Natural killer cell (primary cell): ENCODE data around the gene RASGRF1. TPM values are rescaled to one million over a fixed set of nuclear protein-coding genes. Genes with fewer than 3 reads are reported as not detected.

ENCODE experiments used
- ATAC-seq, 3 donors: fragments of 150-1000 bp in 2 of 3; fragments of 200-7000 bp in 1 of 3; cut with Tn5 transposase; 1 replicate in 1 of 3; 2 replicates in 2 of 3; pipeline ENCODE4 v1.10.0; 2021; ENCODE audit warnings: mild to moderate bottlenecking in 2 of 3, moderate library complexity in 2 of 3
- DNase-seq, 2 donors: peaks; one replicate each; pipeline versions ENCODE4 v3.0.0 to v3.0.0-alpha.2; 2013 to 2021; ENCODE audit warnings: mixed read lengths in 1 of 2
- H3K27ac ChIP-seq: one replicate; pipeline ENCODE4 v1.5.1; 2013; ENCODE audit warnings: mild to moderate bottlenecking, low read length
- H3K27me3 ChIP-seq: one replicate; pipeline ENCODE4 v1.6.1; 2013; ENCODE audit warnings: low read length; ENCODE audit not compliant: control insufficient read depth, insufficient read depth
- H3K36me3 ChIP-seq: one replicate; pipeline ENCODE4 v1.6.1; 2013; ENCODE audit warnings: low read length; ENCODE audit not compliant: control insufficient read depth, insufficient read depth
- H3K4me1 ChIP-seq: one replicate; pipeline ENCODE4 v1.6.1; 2013; ENCODE audit warnings: low read length; ENCODE audit not compliant: control insufficient read depth, insufficient read depth
- H3K4me3 ChIP-seq: one replicate; pipeline ENCODE4 v1.5.1; 2013; ENCODE audit warnings: low read length
- H3K9me3 ChIP-seq: one replicate; pipeline ENCODE4 v1.6.1; 2013; ENCODE audit warnings: low read length; ENCODE audit not compliant: control insufficient read depth, insufficient read depth
- H3K27ac Mint-ChIP-seq, 2 donors: one replicate each; pipeline ENCODE4 v1.8.0; 2022; ENCODE audit warnings: mild to moderate bottlenecking in 2 of 2, mixed read lengths in 2 of 2, moderate library complexity in 1 of 2
- H3K27me3 Mint-ChIP-seq, 2 donors: one replicate each; pipeline ENCODE4 v1.8.0; 2022; ENCODE audit warnings: low read depth in 2 of 2, mixed read lengths in 2 of 2
- H3K36me3 Mint-ChIP-seq: one replicate; pipeline ENCODE4 v1.8.0; 2022; ENCODE audit warnings: mixed read lengths
- H3K4me1 Mint-ChIP-seq, 2 donors: one replicate each; pipeline ENCODE4 v1.8.0; 2022; ENCODE audit warnings: mixed read lengths in 2 of 2
- H3K4me3 Mint-ChIP-seq: one replicate; pipeline ENCODE4 v1.8.0; 2022; ENCODE audit warnings: mild to moderate bottlenecking, moderate library complexity, mixed read lengths
- H3K9me3 Mint-ChIP-seq, 2 donors: one replicate each; pipeline ENCODE4 v1.8.0; 2022; ENCODE audit warnings: mixed read lengths in 2 of 2
- WGBS: methylation state at CpG from one replicate; pipeline ENCODE4 v1.1.7; 2013; ENCODE audit warnings: missing lambda C conversion rate; ENCODE audit not compliant: insufficient coverage; 5-methylcytosine and 5-hydroxymethylcytosine counted together
- intact Hi-C: fragments of 100-400 bp; cut with micrococcal nuclease; formaldehyde crosslinking; loops from one replicate; pipeline ENCODE4 v1.14.2; 2022
- total RNA-seq, 4 donors: library from RNA; stranded (reverse); fragments of 120-200 nt in 1 of 4; gene quantifications; one replicate each; pipeline versions ENCODE4 v1.2.3 to v1.2.4, GENCODE V29; 2013 to 2022
- TF ChIP-seq, protein P1 (sequence below): fragments of 200-600 bp; IDR thresholded peaks from one replicate; pipeline ENCODE4 v1.8.0; 2022; ENCODE audit warnings: antibody characterized with exemption

Gene RASGRF1
- total RNA-seq, 3 donors from 2014 or later (not counting 1 experiment from before 2014, with no cell fraction given): not detected

DNA sequence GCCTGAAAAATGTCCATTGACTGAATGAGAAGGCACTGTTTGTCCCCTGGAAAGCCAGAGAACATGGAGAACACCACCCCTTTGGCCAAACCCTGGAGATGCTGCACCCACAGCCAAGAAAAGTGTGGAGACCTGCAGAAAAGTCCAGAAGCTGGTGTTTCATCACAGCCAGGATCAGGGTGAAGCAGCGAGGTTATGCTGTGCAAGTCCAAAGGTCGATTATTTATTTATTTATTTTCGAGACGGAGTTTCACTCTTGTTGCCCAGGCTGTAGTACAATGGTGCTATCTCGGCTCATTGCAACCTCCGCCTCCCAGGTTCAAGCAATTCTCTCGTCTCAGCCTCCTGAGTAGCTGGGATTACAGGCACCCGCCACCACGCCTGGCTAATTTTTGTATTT lies 140.2 kb downstream of the RASGRF1 start:
- Histone ChIP-seq H3K36me3 (no peaks in the 10 kb centered on the region), H3K9me3 (no peaks in the 10 kb centered on the region), H3K4me3 (no peak overlapping the region), H3K27ac (no peak overlapping the region), H3K27me3 (no peaks in the 10 kb centered on the region), H3K4me1 (peaks cover 7% of the 10 kb centered on the region)
- H3K4me1 Mint-ChIP-seq: peaks cover 0 to under 1% of the 10 kb centered on the region in 2 donors
- WGBS: 90% methylated on average over 7 of the region's 9 CpGs
- DNase-seq (no peak), ATAC-seq (no peak)
- no peaks in the 10 kb centered on the region for H3K9me3 Mint-ChIP-seq
- peaks cover 7 to 10% of the 10 kb centered on the region in 2 donors for H3K27me3 Mint-ChIP-seq
- intact Hi-C loops: no loop called here
- TF ChIP-seq, protein P1, sequence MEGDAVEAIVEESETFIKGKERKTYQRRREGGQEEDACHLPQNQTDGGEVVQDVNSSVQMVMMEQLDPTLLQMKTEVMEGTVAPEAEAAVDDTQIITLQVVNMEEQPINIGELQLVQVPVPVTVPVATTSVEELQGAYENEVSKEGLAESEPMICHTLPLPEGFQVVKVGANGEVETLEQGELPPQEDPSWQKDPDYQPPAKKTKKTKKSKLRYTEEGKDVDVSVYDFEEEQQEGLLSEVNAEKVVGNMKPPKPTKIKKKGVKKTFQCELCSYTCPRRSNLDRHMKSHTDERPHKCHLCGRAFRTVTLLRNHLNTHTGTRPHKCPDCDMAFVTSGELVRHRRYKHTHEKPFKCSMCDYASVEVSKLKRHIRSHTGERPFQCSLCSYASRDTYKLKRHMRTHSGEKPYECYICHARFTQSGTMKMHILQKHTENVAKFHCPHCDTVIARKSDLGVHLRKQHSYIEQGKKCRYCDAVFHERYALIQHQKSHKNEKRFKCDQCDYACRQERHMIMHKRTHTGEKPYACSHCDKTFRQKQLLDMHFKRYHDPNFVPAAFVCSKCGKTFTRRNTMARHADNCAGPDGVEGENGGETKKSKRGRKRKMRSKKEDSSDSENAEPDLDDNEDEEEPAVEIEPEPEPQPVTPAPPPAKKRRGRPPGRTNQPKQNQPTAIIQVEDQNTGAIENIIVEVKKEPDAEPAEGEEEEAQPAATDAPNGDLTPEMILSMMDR: no peak
- no peaks in the 10 kb centered on the region for H3K36me3 Mint-ChIP-seq
- no peak overlapping the region for H3K27ac Mint-ChIP-seq
- no peak overlapping the region for H3K4me3 Mint-ChIP-seq

DNA sequence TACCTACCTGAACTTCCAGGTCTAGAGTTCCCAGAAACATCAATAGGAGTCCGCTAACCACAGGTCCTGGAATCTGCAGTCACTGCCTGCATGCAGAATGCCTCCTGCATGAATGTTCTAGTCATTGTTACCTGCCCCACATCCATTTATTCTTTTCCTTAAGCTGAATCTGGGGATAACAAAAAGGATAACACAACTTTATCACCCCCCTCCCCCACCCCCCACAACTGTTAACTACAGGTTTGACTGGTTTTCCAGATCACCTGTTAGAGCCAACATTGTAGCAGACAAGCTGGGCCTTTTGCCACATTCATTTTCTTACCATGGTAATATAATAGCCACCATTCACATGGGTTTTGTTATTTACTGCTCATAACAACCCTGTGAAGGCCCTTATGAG lies 141.1 kb downstream of the RASGRF1 start:
- no peaks in the 10 kb centered on the region for H3K27me3 ChIP-seq
- H3K27ac Mint-ChIP-seq: no peak overlapping the region
- no peak overlapping the region for H3K4me3 Mint-ChIP-seq
- no peak overlapping the region for H3K4me3 ChIP-seq
- TF ChIP-seq, protein P1: no peak
- no peak for DNase-seq
- H3K36me3 ChIP-seq: no peaks in the 10 kb centered on the region
- H3K9me3 ChIP-seq: no peaks in the 10 kb centered on the region
- no peaks in the 10 kb centered on the region for H3K36me3 Mint-ChIP-seq
- WGBS: 0% methylated on average over 1 of the region's 1 CpG
- H3K9me3 Mint-ChIP-seq: no peaks in the 10 kb centered on the region
- ATAC-seq: no peak
- no peak overlapping the region for H3K27ac ChIP-seq
- H3K27me3 Mint-ChIP-seq: peaks cover 4 to 5% of the 10 kb centered on the region in 2 donors
- H3K4me1 Mint-ChIP-seq: peaks cover 0 to 8% of the 10 kb centered on the region in 2 donors
- H3K4me1 ChIP-seq: peaks cover 15% of the 10 kb centered on the region
- intact Hi-C loops: no loop called here

DNA sequence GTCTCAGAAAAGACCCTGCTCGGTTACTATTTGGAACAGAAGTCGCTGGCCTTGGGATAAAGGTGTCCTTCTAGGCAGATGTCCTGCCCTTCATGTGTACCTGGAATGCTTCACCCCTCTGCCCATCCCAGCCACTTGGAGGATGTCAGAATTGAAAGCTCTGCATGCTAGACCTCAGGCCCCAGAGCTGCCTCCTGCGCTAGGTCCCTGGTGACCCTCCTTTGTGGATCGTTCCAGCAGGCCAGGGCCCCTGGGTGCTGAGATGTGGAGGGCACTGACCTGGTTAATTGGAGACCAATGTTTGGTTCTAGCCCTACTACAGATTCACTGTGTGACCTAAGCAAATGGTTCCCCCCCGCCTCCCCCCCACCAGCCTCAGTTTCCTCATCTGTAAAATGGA lies 143.1 kb downstream of the RASGRF1 start:
- no peaks in the 10 kb centered on the region for H3K36me3 Mint-ChIP-seq
- intact Hi-C loops: no loop called here
- H3K9me3 Mint-ChIP-seq: no peaks in the 10 kb centered on the region
- Histone ChIP-seq H3K4me1 (peaks cover 20% of the 10 kb centered on the region), H3K4me3 (no peak overlapping the region), H3K36me3 (no peaks in the 10 kb centered on the region), H3K9me3 (no peaks in the 10 kb centered on the region), H3K27ac (no peak overlapping the region), H3K27me3 (peaks cover 4% of the 10 kb centered on the region)
- peaks cover 0 to 8% of the 10 kb centered on the region in 2 donors for H3K27me3 Mint-ChIP-seq
- H3K27ac Mint-ChIP-seq: no peak overlapping the region
- ATAC-seq (no peak), DNase-seq (no peak)
- H3K4me3 Mint-ChIP-seq: peak overlapping the region; percentile 40
- 97% methylated on average over 4 of the region's 5 CpGs for WGBS
- H3K4me1 Mint-ChIP-seq: peaks cover 0 to 9% of the 10 kb centered on the region in 2 donors
- TF ChIP-seq, protein P1: no peak

DNA sequence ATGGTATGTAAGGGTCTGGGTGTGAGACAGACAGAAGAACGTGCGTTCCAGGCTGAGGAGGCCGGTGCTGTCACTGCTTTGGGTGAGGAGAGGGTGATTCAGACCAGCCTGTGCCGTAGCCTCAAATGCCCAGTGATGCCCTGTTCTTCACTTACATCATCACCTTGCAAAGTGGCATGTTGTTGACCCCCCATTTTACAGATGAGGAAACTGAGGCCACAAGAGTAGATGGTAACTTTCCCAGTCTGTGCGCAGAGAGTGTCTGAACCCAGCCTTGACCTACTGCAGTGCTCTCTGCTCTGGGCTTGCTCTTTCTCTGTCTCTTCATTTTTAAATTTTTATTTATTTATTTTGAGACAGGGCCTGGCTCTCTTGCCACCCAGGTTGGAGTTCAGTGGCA lies 144.1 kb downstream of the RASGRF1 start:
- H3K36me3 ChIP-seq: no peaks in the 10 kb centered on the region
- H3K9me3 ChIP-seq: no peaks in the 10 kb centered on the region
- ATAC-seq (no peak), DNase-seq (no peak)
- H3K27ac ChIP-seq: no peak overlapping the region
- Mint-ChIP-seq H3K36me3 (no peaks in the 10 kb centered on the region), H3K4me3 (peak overlapping the region; percentile 43), H3K9me3 (no peaks in the 10 kb centered on the region), H3K27me3 (peaks cover 0 to 8% of the 10 kb centered on the region in 2 donors), H3K4me1 (peaks cover 0 to 9% of the 10 kb centered on the region in 2 donors), H3K27ac (peak overlapping the region in 1 of 2 donors; percentile 45)
- 98% methylated on average over 5 of the region's 5 CpGs for WGBS
- intact Hi-C loops: no loop called here
- no peak overlapping the region for H3K4me3 ChIP-seq
- TF ChIP-seq, protein P1: no peak
- H3K27me3 ChIP-seq: peaks cover 4% of the 10 kb centered on the region
- peaks cover 19% of the 10 kb centered on the region for H3K4me1 ChIP-seq
